ENCODE results near the gene NMRAL1. TPM values are rescaled to one million over a fixed set of nuclear protein-coding genes. Genes with fewer than 3 reads are reported as not detected.

The NMRAL1 gene
- total and polyA plus RNA-seq, 10 of the 15 experiments (the other 5 are each of a cell fraction or from before 2014, with no cell fraction given): 4.8 to 102 (median 62.5) TPM

DNA sequence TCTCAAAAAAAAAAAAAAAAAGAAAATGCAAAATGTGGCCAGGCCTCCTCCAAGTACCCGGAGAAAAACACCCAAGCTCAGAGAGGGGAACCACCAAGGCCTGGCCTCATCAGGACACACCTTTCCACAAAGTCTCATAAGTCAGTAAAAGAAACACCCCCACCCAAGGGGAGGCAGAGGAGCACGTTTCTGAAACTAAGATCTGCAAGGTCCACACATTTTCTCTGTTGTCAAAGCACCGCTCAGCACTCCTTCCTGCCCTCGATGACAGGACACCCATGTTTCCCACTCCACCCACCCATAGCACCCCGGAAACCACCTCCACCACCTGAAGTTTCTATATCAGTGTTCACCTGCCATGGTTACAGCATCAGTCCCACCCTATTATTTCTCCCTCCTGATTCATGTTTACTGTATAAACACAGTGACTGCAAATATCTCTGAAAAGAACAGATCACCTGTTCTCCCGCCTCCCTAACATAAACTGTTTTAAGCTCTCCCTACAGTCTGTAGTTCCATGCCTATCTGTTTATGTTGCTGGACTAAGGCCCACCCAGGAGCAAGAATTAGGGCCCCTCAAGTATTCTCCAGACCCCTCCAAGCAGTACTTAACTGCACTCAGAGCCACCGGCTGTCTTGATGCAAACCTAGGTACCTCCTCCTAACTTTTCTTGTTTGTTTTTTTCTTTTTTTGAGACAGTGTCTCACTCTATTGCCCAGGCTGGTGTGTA lies 60.1 kb downstream of the NMRAL1 start (continued):
- TF ChIP-seq ETV6 (conservative IDR thresholded peaks at IDR 0.05 in 1 of 2, IDR thresholded peaks at IDR 0.05 in 1 of 2; ENCODE audit: borderline replicate concordance in 1 of 2, low read depth in 1 of 2) (peak in 1 of 2 experiments; percentile 55; a peak in 2 of 4 replicates), RB1 (IDR thresholded peaks at IDR 0.05; ENCODE audit: borderline replicate concordance) (no peak), ZNF207 (IDR thresholded peaks at IDR 0.05; ENCODE audit: borderline replicate concordance) (no peak), CHD4 (IDR thresholded peaks at IDR 0.05) (no peak), HCFC1 (IDR thresholded peaks at IDR 0.05; ENCODE audit: low read length) (no peak), NFIC (IDR thresholded peaks at IDR 0.05; ENCODE audit: low read depth, low read length) (peak; percentile 87), NFXL1 (IDR thresholded peaks at IDR 0.05; ENCODE audit: borderline replicate concordance) (no peak), KAT2A (conservative IDR thresholded peaks at IDR 0.05; ENCODE audit: control insufficient read depth, low read depth, low read length) (no peak), CBFB (IDR thresholded peaks at IDR 0.05; ENCODE audit: low read depth) (peak; percentile 84), PML (IDR thresholded peaks at IDR 0.05; ENCODE audit: low read length) (peak; percentile 61; the same call in 1 of the 2 replicates), BHLHE40 (IDR thresholded peaks at IDR 0.05; ENCODE audit: borderline replicate concordance in 1 of 2, low read depth in 2 of 2, low read length in 1 of 2) (peak; percentile 95 to 96), SREBF2 (IDR thresholded peaks at IDR 0.05; ENCODE audit: low read length) (no peak), GATAD2B (conservative IDR thresholded peaks at IDR 0.05; ENCODE audit: low read depth) (0 out of 2 replicates have a peak, but pooled peaks have one; percentile 25), ZNF622 (IDR thresholded peaks at IDR 0.05) (no peak)
- TF ChIP-seq, protein P1, sequence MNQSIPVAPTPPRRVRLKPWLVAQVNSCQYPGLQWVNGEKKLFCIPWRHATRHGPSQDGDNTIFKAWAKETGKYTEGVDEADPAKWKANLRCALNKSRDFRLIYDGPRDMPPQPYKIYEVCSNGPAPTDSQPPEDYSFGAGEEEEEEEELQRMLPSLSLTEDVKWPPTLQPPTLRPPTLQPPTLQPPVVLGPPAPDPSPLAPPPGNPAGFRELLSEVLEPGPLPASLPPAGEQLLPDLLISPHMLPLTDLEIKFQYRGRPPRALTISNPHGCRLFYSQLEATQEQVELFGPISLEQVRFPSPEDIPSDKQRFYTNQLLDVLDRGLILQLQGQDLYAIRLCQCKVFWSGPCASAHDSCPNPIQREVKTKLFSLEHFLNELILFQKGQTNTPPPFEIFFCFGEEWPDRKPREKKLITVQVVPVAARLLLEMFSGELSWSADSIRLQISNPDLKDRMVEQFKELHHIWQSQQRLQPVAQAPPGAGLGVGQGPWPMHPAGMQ (IDR thresholded peaks at IDR 0.05; ENCODE audit: borderline replicate concordance): no peak
- TF ChIP-seq, protein P2, sequence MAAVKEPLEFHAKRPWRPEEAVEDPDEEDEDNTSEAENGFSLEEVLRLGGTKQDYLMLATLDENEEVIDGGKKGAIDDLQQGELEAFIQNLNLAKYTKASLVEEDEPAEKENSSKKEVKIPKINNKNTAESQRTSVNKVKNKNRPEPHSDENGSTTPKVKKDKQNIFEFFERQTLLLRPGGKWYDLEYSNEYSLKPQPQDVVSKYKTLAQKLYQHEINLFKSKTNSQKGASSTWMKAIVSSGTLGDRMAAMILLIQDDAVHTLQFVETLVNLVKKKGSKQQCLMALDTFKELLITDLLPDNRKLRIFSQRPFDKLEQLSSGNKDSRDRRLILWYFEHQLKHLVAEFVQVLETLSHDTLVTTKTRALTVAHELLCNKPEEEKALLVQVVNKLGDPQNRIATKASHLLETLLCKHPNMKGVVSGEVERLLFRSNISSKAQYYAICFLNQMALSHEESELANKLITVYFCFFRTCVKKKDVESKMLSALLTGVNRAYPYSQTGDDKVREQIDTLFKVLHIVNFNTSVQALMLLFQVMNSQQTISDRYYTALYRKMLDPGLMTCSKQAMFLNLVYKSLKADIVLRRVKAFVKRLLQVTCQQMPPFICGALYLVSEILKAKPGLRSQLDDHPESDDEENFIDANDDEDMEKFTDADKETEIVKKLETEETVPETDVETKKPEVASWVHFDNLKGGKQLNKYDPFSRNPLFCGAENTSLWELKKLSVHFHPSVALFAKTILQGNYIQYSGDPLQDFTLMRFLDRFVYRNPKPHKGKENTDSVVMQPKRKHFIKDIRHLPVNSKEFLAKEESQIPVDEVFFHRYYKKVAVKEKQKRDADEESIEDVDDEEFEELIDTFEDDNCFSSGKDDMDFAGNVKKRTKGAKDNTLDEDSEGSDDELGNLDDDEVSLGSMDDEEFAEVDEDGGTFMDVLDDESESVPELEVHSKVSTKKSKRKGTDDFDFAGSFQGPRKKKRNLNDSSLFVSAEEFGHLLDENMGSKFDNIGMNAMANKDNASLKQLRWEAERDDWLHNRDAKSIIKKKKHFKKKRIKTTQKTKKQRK (IDR thresholded peaks at IDR 0.05; ENCODE audit: low read depth, low read length): no peak
- TF ChIP-seq, protein P3, sequence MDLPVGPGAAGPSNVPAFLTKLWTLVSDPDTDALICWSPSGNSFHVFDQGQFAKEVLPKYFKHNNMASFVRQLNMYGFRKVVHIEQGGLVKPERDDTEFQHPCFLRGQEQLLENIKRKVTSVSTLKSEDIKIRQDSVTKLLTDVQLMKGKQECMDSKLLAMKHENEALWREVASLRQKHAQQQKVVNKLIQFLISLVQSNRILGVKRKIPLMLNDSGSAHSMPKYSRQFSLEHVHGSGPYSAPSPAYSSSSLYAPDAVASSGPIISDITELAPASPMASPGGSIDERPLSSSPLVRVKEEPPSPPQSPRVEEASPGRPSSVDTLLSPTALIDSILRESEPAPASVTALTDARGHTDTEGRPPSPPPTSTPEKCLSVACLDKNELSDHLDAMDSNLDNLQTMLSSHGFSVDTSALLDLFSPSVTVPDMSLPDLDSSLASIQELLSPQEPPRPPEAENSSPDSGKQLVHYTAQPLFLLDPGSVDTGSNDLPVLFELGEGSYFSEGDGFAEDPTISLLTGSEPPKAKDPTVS (IDR thresholded peaks at IDR 0.05; ENCODE audit: low read depth, low read length): 0 out of 2 replicates have a peak, but pooled peaks have one; percentile 61
- TF ChIP-seq, protein P4, sequence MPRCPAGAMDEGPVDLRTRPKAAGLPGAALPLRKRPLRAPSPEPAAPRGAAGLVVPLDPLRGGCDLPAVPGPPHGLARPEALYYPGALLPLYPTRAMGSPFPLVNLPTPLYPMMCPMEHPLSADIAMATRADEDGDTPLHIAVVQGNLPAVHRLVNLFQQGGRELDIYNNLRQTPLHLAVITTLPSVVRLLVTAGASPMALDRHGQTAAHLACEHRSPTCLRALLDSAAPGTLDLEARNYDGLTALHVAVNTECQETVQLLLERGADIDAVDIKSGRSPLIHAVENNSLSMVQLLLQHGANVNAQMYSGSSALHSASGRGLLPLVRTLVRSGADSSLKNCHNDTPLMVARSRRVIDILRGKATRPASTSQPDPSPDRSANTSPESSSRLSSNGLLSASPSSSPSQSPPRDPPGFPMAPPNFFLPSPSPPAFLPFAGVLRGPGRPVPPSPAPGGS (IDR thresholded peaks at IDR 0.05; ENCODE audit: borderline replicate concordance, insufficient read depth, low read depth, low read length, poor library complexity, severe bottlenecking): peak; percentile 52

Measured in GM12878 (cell line).